K562 (cell line): Measurements from ENCODE around the gene PNMA6F. TPM values are rescaled to one million over a fixed set of nuclear protein-coding genes. Genes with fewer than 3 reads are reported as not detected.

Source experiments
- ATAC-seq: fragments of 200-7000 bp; cut with Tn5 transposase; 3 replicates; pipeline ENCODE4 v1.9.1; 2020; ENCODE audit warnings: moderate library complexity
- BruUV-seq: library from RNA; stranded (reverse); fragments of 400-500 nt; replicated peaks from 2 replicates; lab custom pipeline; 2021; lab: Mats Ljungman, UMichigan
- CTCF ChIA-PET: fragments of 300-600 bp; formaldehyde crosslinking; extraction: SDS; loops from one replicate; lab custom pipeline; 2021; ENCODE audit warnings: low intra/inter-chr PET ratio; lab: Yijun Ruan, JAX
- POLR2A ChIA-PET: fragments of 300-600, 350-650 bp; sonication (Branson Sonifier 250); formaldehyde crosslinking; extraction: SDS; loops from one replicate; lab custom pipeline; 2021; ENCODE audit warnings: antibody characterized with exemption, inconsistent platforms; lab: Yijun Ruan, JAX
- DNase-seq, 4 experiments: peaks; one replicate each; pipeline versions ENCODE4 v3.0.0 to v3.0.0-alpha.2; 2011 to 2018; ENCODE audit warnings: low spot score in 3 of 4, mixed read lengths in 3 of 4; ENCODE audit errors: extremely low read depth in 1 of 4
- FAIRE-seq: peaks from 2 replicates; lab custom pipeline; 2011; peaks lifted over from hg19 to GRCh38; lab: Jason Lieb, UNC
- H2AFZ ChIP-seq: 2 replicates; pipeline ENCODE4 v1.6.0; 2011; ENCODE audit warnings: low read depth, low read length, control low read depth, inconsistent platforms
- H3K27ac ChIP-seq: fragments of 200-600 bp; 3 replicates; pipeline ENCODE4 v1.8.0; 2011; ENCODE audit warnings: low read depth, mild to moderate bottlenecking, control low read depth, inconsistent platforms, low read length, moderate library complexity, mixed read lengths; ENCODE audit errors: extremely low read depth
- H3K27me3 ChIP-seq, 2 experiments: fragments of 300-600 bp in 1 of 2; 2 replicates in 1 of 2; 3 replicates in 1 of 2; pipeline versions ENCODE4 v1.6.0 to v1.8.0; 2011; ENCODE audit warnings: inconsistent platforms in 2 of 2, low read length in 2 of 2, mild to moderate bottlenecking in 1 of 2, mixed read lengths in 1 of 2, moderate library complexity in 1 of 2; ENCODE audit not compliant: control insufficient read depth in 2 of 2, insufficient read depth in 2 of 2
- H3K36me3 ChIP-seq: fragments of 300-600 bp; 3 replicates; pipeline ENCODE4 v1.8.0; 2011; ENCODE audit warnings: mild to moderate bottlenecking, low read length, inconsistent platforms; ENCODE audit not compliant: control insufficient read depth, insufficient read depth
- H3K4me1 ChIP-seq, 2 experiments: fragments of 200-600 bp in 1 of 2; replicated peaks in 1 of 2; 2 replicates in 1 of 2; 3 replicates in 1 of 2; pipeline versions ENCODE4 v1.5.1 to v1.8.0; 2011; ENCODE audit warnings: inconsistent platforms in 2 of 2, low read length in 2 of 2, mild to moderate bottlenecking in 1 of 2, mixed read lengths in 1 of 2, moderate library complexity in 1 of 2; ENCODE audit not compliant: control insufficient read depth in 2 of 2, insufficient read depth in 2 of 2
- H3K4me2 ChIP-seq: 2 replicates; pipeline ENCODE4 v1.6.1; 2011; ENCODE audit warnings: low read length, control low read depth, inconsistent platforms, mixed read lengths; ENCODE audit not compliant: insufficient read depth
- H3K4me3 ChIP-seq: fragments of 200-600 bp; sonication (generic), shearing (Covaris generic); 2 replicates; pipeline ENCODE4 v1.5.1; 2016; ENCODE audit warnings: control low read depth, inconsistent platforms
- H3K79me2 ChIP-seq: fragments of 200-600 bp; 3 replicates; pipeline ENCODE4 v1.8.0; 2011; ENCODE audit warnings: low read length, inconsistent platforms; ENCODE audit not compliant: control insufficient read depth, insufficient read depth
- H3K9ac ChIP-seq, 2 experiments: 2 replicates each; pipeline versions ENCODE4 v1.6.0 to v1.6.1; 2011; ENCODE audit warnings: low read depth in 2 of 2, low read length in 2 of 2, control low read depth in 1 of 2, inconsistent platforms in 1 of 2, mild to moderate bottlenecking in 1 of 2, mixed read lengths in 1 of 2; ENCODE audit not compliant: insufficient read depth in 1 of 2
- H3K9me1 ChIP-seq: one replicate; pipeline ENCODE4 v1.6.0; 2011; ENCODE audit warnings: inconsistent platforms, mild to moderate bottlenecking, low read length, moderate library complexity; ENCODE audit not compliant: control insufficient read depth, insufficient read depth
- H3K9me3 ChIP-seq: replicated peaks from 2 replicates; pipeline ENCODE4 v1.5.1; 2011; ENCODE audit warnings: low read depth, low read length, inconsistent platforms; ENCODE audit not compliant: control insufficient read depth, insufficient read depth
- H4K20me1 ChIP-seq: replicated peaks from 2 replicates; pipeline ENCODE4 v1.6.1; 2011; ENCODE audit warnings: low read length, inconsistent platforms, mixed read lengths; ENCODE audit not compliant: control insufficient read depth, insufficient read depth
- CREB5 ChIP-seq: fragments of 250-450 bp; sonication (Bioruptor Pico); IDR thresholded peaks from 2 replicates; pipeline ENCODE4 v1.5.0; 2020; ENCODE audit warnings: mild to moderate bottlenecking
- KDM1A ChIP-seq, 2 experiments: fragments of 450-650 bp; IDR thresholded peaks; 2 replicates each; pipeline ENCODE4 v1.6.1; 2016; ENCODE audit warnings: mild to moderate bottlenecking in 2 of 2
- MCM3 ChIP-seq: fragments of 450-650 bp; IDR thresholded peaks from 2 replicates; pipeline ENCODE4 v1.6.1; 2016
- MNT ChIP-seq, 2 experiments: fragments of 450-650 bp; conservative IDR thresholded peaks; 2 replicates each; pipeline ENCODE4 v1.6.1; 2017; ENCODE audit warnings: mild to moderate bottlenecking in 2 of 2, moderate library complexity in 2 of 2
- MYC ChIP-seq, 2 experiments: fragments of 250-450 bp in 1 of 2; sonication (Bioruptor Pico) in 1 of 2; IDR thresholded peaks; 2 replicates each; pipeline versions ENCODE4 v1.5.1 to v1.6.1; 2012 to 2021; ENCODE audit warnings: low read depth in 2 of 2, borderline replicate concordance in 1 of 2, improper control_type of control experiment in 1 of 2, low read length in 1 of 2, mild to moderate bottlenecking in 1 of 2, moderate library complexity in 1 of 2
- SP2 ChIP-seq: IDR thresholded peaks from 2 replicates; pipeline ENCODE4 v1.6.1; 2011; ENCODE audit warnings: mild to moderate bottlenecking, low read depth, low read length, moderate library complexity; ENCODE audit not compliant: poor library complexity, severe bottlenecking; ENCODE audit errors: extremely low read depth
- ZNF586 ChIP-seq: fragments of 450-650 bp; formaldehyde crosslinking; conservative IDR thresholded peaks from 2 replicates; pipeline ENCODE4 v1.4.0; 2020; ENCODE audit warnings: mild to moderate bottlenecking, moderate library complexity
- WGBS: fragments of 100-300 bp; shearing (Covaris generic); methylation state at CpG from one replicate; pipeline ENCODE4 v1.1.6; 2016; ENCODE audit warnings: low coverage, mixed read lengths; ENCODE audit not compliant: insufficient coverage; ENCODE audit errors: missing lambda C conversion rate; 5-methylcytosine and 5-hydroxymethylcytosine counted together
- in situ Hi-C: fragments of 300-500 bp; cut with MboI; formaldehyde crosslinking; loops from 4 replicates; pipeline ENCODE4 v1.15.0; 2018; ENCODE audit warnings: inconsistent platforms, mixed read lengths
- intact Hi-C: fragments of 100-400 bp; cut with micrococcal nuclease; formaldehyde crosslinking; loops from 2 replicates; pipeline ENCODE4 v1.14.2; 2022
- polyA plus RNA-seq, 8 experiments: library from polyadenylated mRNA; depleted of rRNA in 4 of 8; stranded (reverse) in 5 of 8; unstranded in 3 of 8; fragments of >200 nt; fragmentation: Nextera tagmentation in 2 of 8; fragmentation: Illumina TruSeq in 1 of 8; extraction: Ambion mirVana in 2 of 8; extraction: Trizol in 1 of 8; gene quantifications; 2 replicates each; pipeline versions ENCODE4 v1.2.1 to v1.2.3, GENCODE V29; 2011 to 2014; ENCODE audit warnings: inconsistent platforms in 1 of 8, missing spikeins in 1 of 8
- total RNA-seq, 7 experiments: library from RNA; depleted of rRNA in 6 of 7; stranded (reverse); fragments of >200 nt in 6 of 7; fragmentation: Illumina TruSeq in 2 of 7; extraction: Trizol in 2 of 7; gene quantifications; 2 replicates each; pipeline versions ENCODE4 v1.2.1 to v1.2.3, GENCODE V29; 2011 to 2021; ENCODE audit warnings: low replicate concordance in 1 of 7
- TF ChIP-seq, protein P1 (sequence below): fragments of 150-350 bp; IDR thresholded peaks from 2 replicates; pipeline ENCODE4 v1.6.1; 2014; ENCODE audit warnings: low read depth, mild to moderate bottlenecking, low read length, borderline replicate concordance

PNMA6F gene
- total and polyA plus RNA-seq, 9 of the 15 experiments (the other 6 are each of a cell fraction or from before 2014, with no cell fraction given): not detected

GRCh38 chrX:153361781-153362397, 40.3 kb upstream of the PNMA6F start (continued):
- TF ChIP-seq CREB5 (no peak), KDM1A (IDR thresholded peaks at IDR 0.05) (0 out of 4 replicates have a peak, but pooled peaks of 1 of the 2 experiments have one; percentile 27), MNT (conservative IDR thresholded peaks at IDR 0.05) (no peak), MYC (IDR thresholded peaks at IDR 0.05; ENCODE audit: low read depth, low read length) (0 out of 2 replicates have a peak, but pooled peaks have one; percentile 14), MYC (CRISPR knock-in tag; IDR thresholded peaks at IDR 0.05; ENCODE audit: borderline replicate concordance, low read depth) (no peak)

- Histone ChIP-seq H3K4me3 (no peak overlapping the region), H3K79me2 (no peaks in the 10 kb centered on the region), H3K9me3 (no peaks in the 10 kb centered on the region), H3K36me3 (no peaks in the 10 kb centered on the region), H4K20me1 (no peaks in the 10 kb centered on the region), H3K9me1 (no peaks in the 10 kb centered on the region), H3K4me1 (peaks cover 0 to 3% of the 10 kb centered on the region in 2 experiments; a peak in 1 of 5 replicates), H3K4me2 (no peak overlapping the region), H3K9ac (no peak overlapping the region), H3K27ac (no peak overlapping the region), H3K27me3 (no peaks in the 10 kb centered on the region), H2AFZ (no peak overlapping the region)
- FAIRE-seq: no peak
- ChIA-PET CTCF (no interaction called here), POLR2A (no interaction called here)
- no TSS peak for BruUV-seq
- DNase-seq: no peak
- WGBS: 22% methylated on average over 1 of the region's 1 CpG
- in situ Hi-C loops (no loop called here), intact Hi-C loops (no loop called here)
- no peak for ATAC-seq
- TF ChIP-seq MCM3 (no peak), ZNF586 (CRISPR knock-in tag) (no peak), SP2 (no peak)
- TF ChIP-seq, protein P1, sequence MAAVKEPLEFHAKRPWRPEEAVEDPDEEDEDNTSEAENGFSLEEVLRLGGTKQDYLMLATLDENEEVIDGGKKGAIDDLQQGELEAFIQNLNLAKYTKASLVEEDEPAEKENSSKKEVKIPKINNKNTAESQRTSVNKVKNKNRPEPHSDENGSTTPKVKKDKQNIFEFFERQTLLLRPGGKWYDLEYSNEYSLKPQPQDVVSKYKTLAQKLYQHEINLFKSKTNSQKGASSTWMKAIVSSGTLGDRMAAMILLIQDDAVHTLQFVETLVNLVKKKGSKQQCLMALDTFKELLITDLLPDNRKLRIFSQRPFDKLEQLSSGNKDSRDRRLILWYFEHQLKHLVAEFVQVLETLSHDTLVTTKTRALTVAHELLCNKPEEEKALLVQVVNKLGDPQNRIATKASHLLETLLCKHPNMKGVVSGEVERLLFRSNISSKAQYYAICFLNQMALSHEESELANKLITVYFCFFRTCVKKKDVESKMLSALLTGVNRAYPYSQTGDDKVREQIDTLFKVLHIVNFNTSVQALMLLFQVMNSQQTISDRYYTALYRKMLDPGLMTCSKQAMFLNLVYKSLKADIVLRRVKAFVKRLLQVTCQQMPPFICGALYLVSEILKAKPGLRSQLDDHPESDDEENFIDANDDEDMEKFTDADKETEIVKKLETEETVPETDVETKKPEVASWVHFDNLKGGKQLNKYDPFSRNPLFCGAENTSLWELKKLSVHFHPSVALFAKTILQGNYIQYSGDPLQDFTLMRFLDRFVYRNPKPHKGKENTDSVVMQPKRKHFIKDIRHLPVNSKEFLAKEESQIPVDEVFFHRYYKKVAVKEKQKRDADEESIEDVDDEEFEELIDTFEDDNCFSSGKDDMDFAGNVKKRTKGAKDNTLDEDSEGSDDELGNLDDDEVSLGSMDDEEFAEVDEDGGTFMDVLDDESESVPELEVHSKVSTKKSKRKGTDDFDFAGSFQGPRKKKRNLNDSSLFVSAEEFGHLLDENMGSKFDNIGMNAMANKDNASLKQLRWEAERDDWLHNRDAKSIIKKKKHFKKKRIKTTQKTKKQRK: 0 out of 2 replicates have a peak, but pooled peaks have one; percentile 27
Observed at GRCh38 chrX:153357877-153358276, 36.3 kb upstream of the PNMA6F start.
